GM12892 (cell line): ENCODE data around the gene LRP8.

Source experiments
- POLR2A ChIP-seq: IDR thresholded peaks from 2 replicates; pipeline ENCODE4 v1.6.1; 2011; ENCODE audit warnings: low read depth, low read length, control low read depth
- POLR2AphosphoS5 ChIP-seq: IDR thresholded peaks from 2 replicates; pipeline ENCODE4 v1.6.1; 2011; ENCODE audit warnings: low read depth, low read length, control low read depth
- TAF1 ChIP-seq: IDR thresholded peaks from 2 replicates; pipeline ENCODE4 v1.6.1; 2011; ENCODE audit warnings: low read depth, mild to moderate bottlenecking, control low read depth, low read length, borderline replicate concordance

GRCh38 chr1:53371121-53371666 is 43.3 kb upstream of the LRP8 start:
- TF ChIP-seq POLR2A = no peak
- TF ChIP-seq POLR2AphosphoS5 = no peak
- TF ChIP-seq TAF1 = no peak
